Gastrocnemius medialis (tissue), 4 donors: ENCODE data around the gene EGFLAM. TPM values are rescaled to one million over a fixed set of nuclear protein-coding genes. Genes with fewer than 3 reads are reported as not detected.
A peak's percentile ranks its signal among the peaks of the same experiment; 100 is the strongest.

Source experiments
- ATAC-seq, 2 donors: fragments of 150-250 bp; one replicate each; pipeline ENCODE4 v1.9.1; 2016
- DNase-seq, 2 donors: peaks; one replicate each; pipeline ENCODE4 v3.0.0-alpha.2; 2019
- H3K27ac ChIP-seq, 4 donors: fragments of 200-600 bp; sonication (generic); 1 replicate in 1 of 4; 2 replicates in 3 of 4; pipeline ENCODE4 v1.5.1; 2016 to 2018; ENCODE audit warnings: mild to moderate bottlenecking in 2 of 4, moderate library complexity in 1 of 4
- H3K27me3 ChIP-seq, 3 donors: fragments of 200-600 bp; sonication (generic) in 2 of 3; 1 replicate in 1 of 3; 2 replicates in 2 of 3; pipeline versions ENCODE4 v1.5.1 to v1.6.0; 2016 to 2019; ENCODE audit warnings: mild to moderate bottlenecking in 1 of 3, moderate library complexity in 1 of 3
- H3K36me3 ChIP-seq, 2 donors: fragments of 200-600 bp; sonication (generic) in 1 of 2; one replicate each; pipeline ENCODE4 v1.5.1; 2017 to 2018
- H3K4me1 ChIP-seq, 2 donors: fragments of 200-600 bp; sonication (generic) in 1 of 2; one replicate each; pipeline ENCODE4 v1.5.1; 2016 to 2017; ENCODE audit warnings: mild to moderate bottlenecking in 2 of 2
- H3K4me3 ChIP-seq, 4 donors: fragments of 200-600 bp; sonication (generic) in 3 of 4; 1 replicate in 1 of 4; 2 replicates in 3 of 4; pipeline ENCODE4 v1.5.1; 2016 to 2019; ENCODE audit warnings: mild to moderate bottlenecking in 2 of 4
- H3K9me3 ChIP-seq, 3 donors: fragments of 200-600 bp; sonication (generic) in 2 of 3; 1 replicate in 1 of 3; 2 replicates in 2 of 3; pipeline ENCODE4 v1.5.1; 2016 to 2019
- POLR2A ChIP-seq, 2 donors: fragments of 450-650 bp; IDR thresholded peaks; one replicate each; pipeline ENCODE4 v1.6.1; 2017; ENCODE audit warnings: antibody characterized with exemption in 2 of 2, mild to moderate bottlenecking in 2 of 2, moderate library complexity in 2 of 2
- in situ Hi-C, 4 donors: fragments of 200-750 bp; cut with MboI; loops; one replicate each; pipeline versions ENCODE4 v1.15.0 to v1.8.0; 2017; ENCODE audit warnings: low sequenced_read_pairs in 4 of 4
- intact Hi-C: fragments of 100-400 bp; cut with DNase I; formaldehyde crosslinking; loops from one replicate; pipeline ENCODE4 v1.15.1; 2023; ENCODE audit warnings: low total_unique reads
- total RNA-seq, 4 donors: library from RNA; depleted of rRNA; stranded (reverse); fragments of >200 nt; gene quantifications; one replicate each; pipeline versions ENCODE4 v1.1.0 to v1.2.3, GENCODE V29; 2016
- TF ChIP-seq, protein P1 (sequence below), 5 experiments: fragments of 450-650 bp in 3 of 5; fragments of 200-600 bp in 2 of 5; sonication (generic) in 2 of 5; IDR thresholded peaks in 4 of 5; conservative IDR thresholded peaks in 1 of 5; 1 replicate in 4 of 5; 2 replicates in 1 of 5; pipeline ENCODE4 v1.5.1; 2016 to 2019; ENCODE audit warnings: antibody characterized with exemption in 5 of 5, mild to moderate bottlenecking in 3 of 5, moderate library complexity in 3 of 5

The EGFLAM gene
- total RNA-seq, 4 donors from 2014 or later: 19.2 to 36.4 (median 32.7) TPM

DNA sequence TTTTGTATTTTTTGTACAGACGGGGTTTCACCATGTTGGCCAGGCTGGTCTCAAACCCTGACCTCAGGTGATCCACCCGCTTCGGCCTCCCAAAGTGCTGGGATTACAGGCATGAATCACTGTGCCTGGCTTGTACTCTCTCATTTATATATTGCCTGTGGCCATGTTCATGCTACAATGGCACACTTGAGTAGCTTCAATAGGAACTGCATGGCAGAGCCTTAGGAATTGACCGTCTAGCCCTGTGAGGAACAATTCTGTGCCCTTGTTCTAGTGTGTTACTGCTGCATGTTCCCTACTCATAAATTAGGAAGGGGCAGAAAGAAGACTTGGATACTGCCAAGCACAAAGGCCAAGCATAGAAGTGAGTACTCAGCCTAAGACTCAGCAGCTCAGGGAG, 193.8 kb downstream of the EGFLAM start:
- no peak for ATAC-seq
- H3K9me3 ChIP-seq: no peaks in the 10 kb centered on the region
- no peak for TF ChIP-seq POLR2A (IDR thresholded peaks at IDR 0.05)
- TF ChIP-seq, protein P1, sequence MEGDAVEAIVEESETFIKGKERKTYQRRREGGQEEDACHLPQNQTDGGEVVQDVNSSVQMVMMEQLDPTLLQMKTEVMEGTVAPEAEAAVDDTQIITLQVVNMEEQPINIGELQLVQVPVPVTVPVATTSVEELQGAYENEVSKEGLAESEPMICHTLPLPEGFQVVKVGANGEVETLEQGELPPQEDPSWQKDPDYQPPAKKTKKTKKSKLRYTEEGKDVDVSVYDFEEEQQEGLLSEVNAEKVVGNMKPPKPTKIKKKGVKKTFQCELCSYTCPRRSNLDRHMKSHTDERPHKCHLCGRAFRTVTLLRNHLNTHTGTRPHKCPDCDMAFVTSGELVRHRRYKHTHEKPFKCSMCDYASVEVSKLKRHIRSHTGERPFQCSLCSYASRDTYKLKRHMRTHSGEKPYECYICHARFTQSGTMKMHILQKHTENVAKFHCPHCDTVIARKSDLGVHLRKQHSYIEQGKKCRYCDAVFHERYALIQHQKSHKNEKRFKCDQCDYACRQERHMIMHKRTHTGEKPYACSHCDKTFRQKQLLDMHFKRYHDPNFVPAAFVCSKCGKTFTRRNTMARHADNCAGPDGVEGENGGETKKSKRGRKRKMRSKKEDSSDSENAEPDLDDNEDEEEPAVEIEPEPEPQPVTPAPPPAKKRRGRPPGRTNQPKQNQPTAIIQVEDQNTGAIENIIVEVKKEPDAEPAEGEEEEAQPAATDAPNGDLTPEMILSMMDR (IDR thresholded peaks at IDR 0.05 in 4 of 5, conservative IDR thresholded peaks at IDR 0.05 in 1 of 5): no peak
- peak overlapping the region in 1 of 4 donors; percentile 12 for H3K27ac ChIP-seq
- no peaks in the 10 kb centered on the region for H3K36me3 ChIP-seq
- in situ Hi-C loops: no loop called here
- no peak for DNase-seq
- peaks cover 23 to 30% of the 10 kb centered on the region in 2 donors for H3K4me1 ChIP-seq
- intact Hi-C loops: no loop called here
- no peak overlapping the region for H3K4me3 ChIP-seq
- no peaks in the 10 kb centered on the region for H3K27me3 ChIP-seq

DNA sequence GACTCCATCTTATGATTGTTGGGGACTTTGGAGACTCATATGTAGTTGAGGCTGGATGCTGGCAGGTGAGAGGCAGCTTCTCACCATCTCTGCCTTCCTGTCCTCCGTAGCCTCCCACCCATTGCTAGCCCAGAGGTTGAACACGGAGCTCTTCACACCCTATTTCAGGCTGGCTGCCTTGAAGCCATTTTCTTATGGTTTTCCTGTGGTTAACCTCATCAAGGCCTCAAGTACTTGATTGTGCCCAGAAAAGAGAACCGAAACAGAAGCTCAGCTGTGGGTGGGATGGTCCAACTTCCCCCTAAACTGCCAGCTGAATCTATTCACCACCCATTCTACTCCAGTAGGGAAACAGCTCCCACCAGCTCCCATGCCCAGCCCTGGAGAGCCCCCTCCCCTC, 195.1 kb downstream of the EGFLAM start:
- Histone ChIP-seq H3K36me3 (no peaks in the 10 kb centered on the region), H3K4me3 (no peak overlapping the region), H3K9me3 (no peaks in the 10 kb centered on the region), H3K27ac (no peak overlapping the region), H3K4me1 (peaks cover 10 to 19% of the 10 kb centered on the region in 2 donors), H3K27me3 (no peaks in the 10 kb centered on the region)
- DNase-seq: no peak
- intact Hi-C loops: no loop called here
- in situ Hi-C loops: no loop called here
- no peak for ATAC-seq
- no peak for TF ChIP-seq POLR2A (IDR thresholded peaks at IDR 0.05)
- TF ChIP-seq, protein P1 (IDR thresholded peaks at IDR 0.05 in 4 of 5, conservative IDR thresholded peaks at IDR 0.05 in 1 of 5): no peak

DNA sequence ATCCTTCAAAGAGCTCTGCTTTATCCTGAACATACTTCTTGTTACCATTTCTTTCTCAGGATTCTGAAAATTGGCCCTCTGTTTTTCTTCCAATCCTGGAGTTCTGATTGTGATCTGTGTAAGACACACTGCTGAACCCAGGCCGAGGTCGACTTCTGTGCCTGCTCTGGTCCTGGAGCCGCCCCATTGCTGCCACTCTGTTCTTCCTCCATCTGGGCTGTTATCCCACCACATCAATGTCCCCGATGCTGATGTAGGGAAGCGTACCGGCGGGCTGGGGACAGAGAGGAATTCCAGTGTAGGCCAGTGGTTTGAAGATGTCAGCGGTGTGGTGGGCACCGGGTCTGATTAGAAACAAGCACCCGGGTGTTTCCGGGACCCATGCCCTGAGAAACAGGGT, 195.6 kb downstream of the EGFLAM start:
- H3K27ac ChIP-seq: no peak overlapping the region
- ATAC-seq (no peak), DNase-seq (no peak)
- in situ Hi-C loops (no loop called here), intact Hi-C loops (no loop called here)
- TF ChIP-seq, protein P1 (IDR thresholded peaks at IDR 0.05 in 4 of 5, conservative IDR thresholded peaks at IDR 0.05 in 1 of 5): no peak
- no peak for TF ChIP-seq POLR2A (IDR thresholded peaks at IDR 0.05)
- peaks cover 6 to 14% of the 10 kb centered on the region in 2 donors for H3K4me1 ChIP-seq
- H3K4me3 ChIP-seq: no peak overlapping the region
- H3K9me3 ChIP-seq: no peaks in the 10 kb centered on the region
- no peaks in the 10 kb centered on the region for H3K27me3 ChIP-seq
- H3K36me3 ChIP-seq: peaks cover 0 to under 1% of the 10 kb centered on the region in 2 donors

DNA sequence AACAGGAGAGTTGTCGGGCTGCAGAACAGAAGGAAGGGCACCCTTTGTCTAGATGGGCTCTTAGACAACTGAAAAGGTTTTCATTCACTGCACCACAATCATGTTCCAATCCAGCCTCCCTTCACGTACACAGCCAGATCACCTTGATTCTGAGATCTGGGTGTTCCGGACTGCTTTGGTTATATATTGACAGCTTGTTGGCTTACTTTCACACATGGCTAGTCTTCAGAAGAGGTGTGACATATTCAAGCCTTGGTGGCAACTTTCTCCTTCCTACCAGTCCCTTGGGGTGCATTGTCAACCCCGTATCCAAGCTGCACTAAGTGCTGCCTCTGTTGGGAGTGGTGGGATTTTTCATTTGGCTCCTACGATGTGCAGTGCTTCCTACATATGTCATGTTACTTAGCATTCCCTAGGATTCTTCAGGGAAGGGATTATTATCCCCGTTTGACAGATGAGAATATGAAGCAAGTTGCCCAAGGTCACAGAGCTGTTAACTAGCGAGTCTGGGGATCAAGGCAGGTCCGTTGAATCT, 197.5 kb downstream of the EGFLAM start:
- Histone ChIP-seq H3K27ac (peak overlapping the region in 2 of 4 donors; percentile 25 to 42), H3K36me3 (peaks cover 0 to 5% of the 10 kb centered on the region in 2 donors), H3K4me3 (no peak overlapping the region), H3K4me1 (peaks cover 0 to 9% of the 10 kb centered on the region in 2 donors), H3K27me3 (no peaks in the 10 kb centered on the region), H3K9me3 (no peaks in the 10 kb centered on the region)
- ATAC-seq: no peak
- in situ Hi-C loops: no loop called here
- TF ChIP-seq POLR2A (IDR thresholded peaks at IDR 0.05): no peak
- TF ChIP-seq, protein P1 (IDR thresholded peaks at IDR 0.05 in 4 of 5, conservative IDR thresholded peaks at IDR 0.05 in 1 of 5): no peak
- no peak for DNase-seq
- intact Hi-C loops: no loop called here
